ENCODE results near the gene RILPL2. TPM values are rescaled to one million over a fixed set of nuclear protein-coding genes. Genes with fewer than 3 reads are reported as not detected.
"Not testable (repeated sequence)": the region's sequence is repeated elsewhere in the genome, so short reads cannot be mapped to it uniquely, and the experiment has no call there.

RILPL2 gene
- total and polyA plus RNA-seq, 4 donors = 1.7 to 2.9 (median 2.2) TPM

DNA sequence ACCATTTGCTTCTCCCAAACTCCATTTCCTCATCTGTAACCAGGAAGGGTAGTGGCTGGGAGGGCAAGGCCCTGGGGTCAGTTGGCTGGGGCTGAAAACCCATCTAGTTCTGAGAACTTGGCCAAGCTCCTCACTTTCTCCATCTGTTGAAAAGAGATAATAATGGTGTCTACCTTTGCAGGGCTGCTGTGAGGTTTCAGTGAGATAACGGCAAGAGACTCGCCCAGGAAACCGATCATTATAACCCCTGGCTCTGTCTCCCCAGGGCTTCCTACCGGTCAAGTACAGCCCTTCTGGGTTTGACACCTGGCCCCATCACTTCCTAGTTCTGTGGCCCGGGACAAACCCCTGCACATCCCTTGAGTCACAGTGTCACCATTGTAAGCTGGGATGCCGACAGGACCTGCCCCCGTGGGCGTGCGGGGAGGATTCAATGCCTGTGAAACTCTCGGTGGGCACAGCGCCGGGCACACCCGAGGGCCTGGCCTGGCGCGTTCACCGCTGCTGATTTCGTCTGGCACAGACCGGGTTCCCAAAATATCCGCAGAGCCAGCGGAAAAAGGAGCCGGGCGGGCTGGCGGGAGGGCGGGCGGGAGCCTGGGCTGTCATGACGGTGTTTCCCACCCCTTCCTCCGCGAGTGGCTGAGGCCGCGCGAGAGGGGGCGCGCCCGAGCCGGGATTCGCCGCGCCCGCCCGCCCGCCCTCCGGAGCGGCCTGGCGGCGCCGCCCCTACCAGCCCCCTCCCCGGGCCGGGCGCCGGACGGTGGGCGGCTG, 48.1 kb downstream of the RILPL2 start:
- peak overlapping the region; percentile 94 for H3K27ac ChIP-seq (ENCODE audit: low read depth, low read length)
- H3K27me3 ChIP-seq (ENCODE audit: control insufficient read depth, insufficient read depth, low read length) = no peaks in the 10 kb centered on the region
- no peaks in the 10 kb centered on the region for H3K9me3 ChIP-seq (ENCODE audit: control insufficient read depth, insufficient read depth, low read length)
- peak overlapping the region; percentile 85 for H3K4me3 ChIP-seq (ENCODE audit: low read depth, low read length)
- peaks cover 27% of the 10 kb centered on the region for H3K36me3 ChIP-seq (ENCODE audit: control insufficient read depth, insufficient read depth, low read length)
- DNase-seq (ENCODE audit: low read depth in 4 of 6, low spot score in 6 of 6) = peak in 5 of 6 donors; percentile 53 to 93 (median 75)
- WGBS (ENCODE audit: insufficient coverage) = 1% methylated on average over 52 of the region's 52 CpGs
- peaks cover 39% of the 10 kb centered on the region for H3K4me1 ChIP-seq (ENCODE audit: control insufficient read depth, insufficient read depth, low read length)

DNA sequence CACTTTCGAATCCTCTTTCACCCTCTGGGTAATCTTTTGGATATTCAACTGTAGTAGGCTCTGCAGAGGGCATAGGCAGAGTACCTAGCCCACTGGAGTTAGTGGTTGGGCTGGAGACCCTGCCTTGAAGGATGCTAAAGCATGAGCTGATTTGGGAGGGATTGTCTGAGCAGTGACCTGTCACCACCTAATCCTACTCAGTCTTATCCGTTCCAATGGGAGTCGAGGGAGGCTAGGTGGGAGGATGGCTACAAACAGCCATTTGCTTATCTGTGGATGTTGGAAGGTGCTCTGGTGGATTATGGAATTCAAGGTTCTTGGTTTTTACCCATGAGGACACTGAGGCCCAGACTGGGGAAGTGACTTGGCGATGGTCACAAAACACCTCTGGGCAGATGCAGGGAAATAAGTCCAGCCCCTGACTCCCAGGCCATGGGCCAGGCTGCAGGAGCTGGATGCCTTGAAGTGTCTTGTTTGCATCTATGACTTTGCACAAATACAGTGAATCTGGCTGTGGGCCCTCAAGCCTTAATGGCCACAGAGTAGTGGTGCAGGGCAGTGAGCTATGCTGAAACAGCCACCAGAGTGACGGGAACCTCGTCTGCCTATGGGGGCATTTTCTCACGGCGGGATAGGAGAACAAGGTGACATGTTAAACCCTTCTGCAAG, 48.8 kb downstream of the RILPL2 start:
- WGBS (ENCODE audit: insufficient coverage) = 89% methylated on average over 2 of the region's 8 CpGs
- Histone ChIP-seq H3K9me3 (ENCODE audit: control insufficient read depth, insufficient read depth, low read length) (no peaks in the 10 kb centered on the region), H3K27me3 (ENCODE audit: control insufficient read depth, insufficient read depth, low read length) (no peaks in the 10 kb centered on the region), H3K27ac (ENCODE audit: low read depth, low read length) (peak overlapping the region; percentile 94), H3K36me3 (ENCODE audit: control insufficient read depth, insufficient read depth, low read length) (peaks cover 23% of the 10 kb centered on the region), H3K4me1 (ENCODE audit: control insufficient read depth, insufficient read depth, low read length) (peaks cover 44% of the 10 kb centered on the region), H3K4me3 (ENCODE audit: low read depth, low read length) (no peak overlapping the region)
- no peak for DNase-seq (ENCODE audit: low read depth in 4 of 6, low spot score in 6 of 6)

DNA sequence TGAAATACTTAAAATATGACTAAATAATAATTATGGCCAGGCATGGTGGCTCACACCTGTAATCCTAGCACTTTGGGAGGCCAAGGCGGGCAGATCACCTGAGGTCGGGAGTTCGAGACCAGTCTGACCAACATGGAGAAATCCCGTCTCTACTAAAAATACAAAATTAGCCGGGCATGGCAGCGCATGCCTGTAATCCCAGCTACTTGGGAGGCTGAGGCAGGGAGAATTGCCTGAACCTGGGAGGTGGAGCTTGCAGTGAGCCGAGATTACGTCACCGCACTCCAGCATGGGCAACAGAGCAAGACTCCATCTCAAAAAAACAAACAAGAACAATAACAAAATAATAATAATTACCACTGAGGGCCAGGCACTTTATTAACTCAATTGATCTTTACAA, 50.9 kb downstream of the RILPL2 start:
- WGBS (ENCODE audit: insufficient coverage) = 96% methylated on average over 4 of the region's 9 CpGs
- not testable (repeated sequence) for H3K36me3 ChIP-seq (ENCODE audit: control insufficient read depth, insufficient read depth, low read length); DNase-seq (ENCODE audit: low read depth in 4 of 6, low spot score in 6 of 6); H3K27ac ChIP-seq (ENCODE audit: low read depth, low read length); H3K4me3 ChIP-seq (ENCODE audit: low read depth, low read length); H3K27me3 ChIP-seq (ENCODE audit: control insufficient read depth, insufficient read depth, low read length); H3K9me3 ChIP-seq (ENCODE audit: control insufficient read depth, insufficient read depth, low read length)
- H3K4me1 ChIP-seq (ENCODE audit: control insufficient read depth, insufficient read depth, low read length) = peaks cover 40% of the 10 kb centered on the region

DNA sequence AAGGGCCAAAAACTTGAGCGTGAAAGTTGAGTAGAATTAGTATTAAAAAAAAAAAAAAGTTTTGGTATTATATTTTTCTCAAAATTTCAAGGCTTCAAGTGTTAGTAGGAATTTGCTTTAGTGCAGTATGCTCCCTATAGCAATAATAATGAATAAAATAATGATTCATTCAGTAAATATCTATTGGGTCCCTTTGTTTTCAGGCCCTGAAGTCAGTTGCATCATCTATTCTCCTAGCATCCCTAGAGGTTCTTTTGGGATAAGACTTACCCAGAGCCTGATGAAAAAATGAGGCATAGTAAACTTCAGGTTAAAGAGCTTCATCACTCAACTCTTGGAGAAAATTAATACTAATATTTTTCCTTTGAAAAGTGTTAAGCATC, 51.5 kb downstream of the RILPL2 start:
- H3K4me3 ChIP-seq (ENCODE audit: low read depth, low read length) = peak overlapping the region; percentile 67
- no peaks in the 10 kb centered on the region for H3K9me3 ChIP-seq (ENCODE audit: control insufficient read depth, insufficient read depth, low read length)
- H3K36me3 ChIP-seq (ENCODE audit: control insufficient read depth, insufficient read depth, low read length) = peaks cover 4% of the 10 kb centered on the region
- no peak for DNase-seq (ENCODE audit: low read depth in 4 of 6, low spot score in 6 of 6)
- WGBS (ENCODE audit: insufficient coverage) = no CpG with 5 or more reads among the region's 1 CpG
- peak overlapping the region; percentile 84 for H3K27ac ChIP-seq (ENCODE audit: low read depth, low read length)
- H3K27me3 ChIP-seq (ENCODE audit: control insufficient read depth, insufficient read depth, low read length) = no peaks in the 10 kb centered on the region
- H3K4me1 ChIP-seq (ENCODE audit: control insufficient read depth, insufficient read depth, low read length) = peaks cover 34% of the 10 kb centered on the region

DNA sequence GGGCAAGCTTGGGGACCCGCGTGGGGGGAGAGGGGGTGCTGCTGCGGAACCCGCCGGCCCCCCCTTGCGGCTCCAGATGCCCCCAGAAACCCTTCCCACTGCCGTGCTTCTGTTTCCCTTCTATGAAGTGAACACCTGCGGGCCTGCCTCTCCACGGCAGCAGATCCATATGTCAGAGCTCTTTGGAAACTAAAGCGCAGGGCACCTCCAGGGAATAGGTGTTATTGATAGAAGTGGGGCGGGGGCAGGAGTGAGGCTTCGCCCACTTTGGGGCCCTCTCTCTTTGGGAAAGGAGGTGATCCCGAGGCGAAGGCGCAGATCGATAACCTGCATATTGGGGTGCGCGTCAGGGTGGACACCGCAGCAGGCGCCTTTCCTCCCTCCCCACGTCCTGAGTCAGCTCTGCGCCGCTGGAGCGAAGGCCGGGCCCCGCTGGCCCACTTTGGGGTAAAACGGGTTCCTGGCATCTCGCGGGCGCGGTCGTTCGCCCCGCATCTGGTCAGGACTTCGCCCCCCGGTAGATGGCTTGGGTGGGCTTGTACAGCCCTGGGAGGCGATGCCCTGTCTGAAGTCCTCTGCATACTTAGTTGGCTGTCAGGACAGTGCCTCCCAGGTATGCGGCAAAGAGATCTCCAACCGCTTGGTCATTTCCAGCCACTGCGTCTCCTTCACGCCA, 52.0 kb downstream of the RILPL2 start:
- Histone ChIP-seq H3K36me3 (ENCODE audit: control insufficient read depth, insufficient read depth, low read length) (no peaks in the 10 kb centered on the region), H3K4me3 (ENCODE audit: low read depth, low read length) (peak overlapping the region; percentile 67), H3K9me3 (ENCODE audit: control insufficient read depth, insufficient read depth, low read length) (no peaks in the 10 kb centered on the region), H3K4me1 (ENCODE audit: control insufficient read depth, insufficient read depth, low read length) (peaks cover 29% of the 10 kb centered on the region), H3K27ac (ENCODE audit: low read depth, low read length) (peak overlapping the region; percentile 84), H3K27me3 (ENCODE audit: control insufficient read depth, insufficient read depth, low read length) (no peaks in the 10 kb centered on the region)
- DNase-seq (ENCODE audit: low read depth in 4 of 6, low spot score in 6 of 6) = no peak
- 1% methylated on average over 34 of the region's 41 CpGs for WGBS (ENCODE audit: insufficient coverage)

DNA sequence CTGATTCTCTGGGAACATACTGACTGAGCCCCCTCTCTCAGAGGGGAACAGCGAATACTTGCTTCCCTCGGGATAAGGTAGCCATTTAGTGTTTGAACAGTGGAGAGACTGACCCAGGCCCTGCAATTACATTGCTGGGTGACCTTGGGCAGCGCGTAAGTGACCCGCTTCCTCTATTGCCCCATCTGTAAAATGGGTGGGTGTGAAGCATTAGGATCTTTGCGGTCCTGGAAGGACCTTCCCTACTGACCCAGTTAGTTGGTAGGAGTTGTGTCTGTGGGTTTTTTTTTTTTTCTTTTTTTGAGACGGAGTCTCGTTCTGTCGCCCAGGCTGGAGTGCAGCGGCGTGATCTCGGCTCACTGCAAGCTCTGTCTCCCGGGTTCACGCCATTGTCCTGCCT, 53.8 kb downstream of the RILPL2 start:
- Histone ChIP-seq H3K9me3 (ENCODE audit: control insufficient read depth, insufficient read depth, low read length) (no peaks in the 10 kb centered on the region), H3K4me1 (ENCODE audit: control insufficient read depth, insufficient read depth, low read length) (peaks cover 22% of the 10 kb centered on the region), H3K4me3 (ENCODE audit: low read depth, low read length) (no peak overlapping the region), H3K36me3 (ENCODE audit: control insufficient read depth, insufficient read depth, low read length) (no peaks in the 10 kb centered on the region), H3K27ac (ENCODE audit: low read depth, low read length) (no peak overlapping the region), H3K27me3 (ENCODE audit: control insufficient read depth, insufficient read depth, low read length) (no peaks in the 10 kb centered on the region)
- no peak for DNase-seq (ENCODE audit: low read depth in 4 of 6, low spot score in 6 of 6)
- 64% methylated on average over 5 of the region's 14 CpGs for WGBS (ENCODE audit: insufficient coverage)

DNA sequence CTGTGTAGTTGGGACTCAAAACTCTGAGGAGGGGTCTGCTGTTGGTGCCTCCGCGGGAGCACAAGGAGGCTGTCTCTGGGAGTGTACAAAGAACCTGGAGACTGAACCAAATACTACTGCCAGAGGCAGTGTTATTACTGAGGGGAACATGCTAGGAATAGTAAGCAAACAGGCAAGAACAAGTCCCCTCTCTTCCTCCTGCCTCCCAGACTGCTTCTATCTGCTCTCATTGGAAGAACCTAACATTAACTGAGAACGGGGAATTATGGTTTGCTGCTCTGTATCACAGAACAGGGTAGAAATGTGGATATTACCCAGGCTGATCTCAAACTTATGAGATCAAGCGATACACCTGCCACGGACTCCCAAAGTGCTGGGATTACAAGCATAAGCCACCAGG, 57.1 kb downstream of the RILPL2 start:
- no CpG with 5 or more reads among the region's 5 CpGs for WGBS (ENCODE audit: insufficient coverage)

DNA sequence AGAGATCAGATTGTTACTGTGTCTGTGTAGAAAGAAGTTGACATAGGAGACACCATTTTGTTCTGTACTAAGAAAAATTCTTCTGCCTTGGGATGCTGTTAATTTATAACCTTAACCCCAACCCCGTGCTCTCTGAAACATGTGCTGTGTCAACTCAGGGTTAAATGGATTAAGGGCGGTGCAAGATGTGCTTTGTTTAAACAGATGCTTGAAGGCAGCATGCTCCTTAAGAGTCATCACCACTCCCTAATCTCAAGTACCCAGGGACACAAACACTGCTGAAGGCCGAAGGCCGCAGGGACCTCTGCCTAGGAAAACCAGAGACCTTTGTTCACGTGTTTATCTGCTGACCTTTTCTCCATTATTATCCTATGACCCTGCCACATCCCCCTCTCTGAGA, 64.1 kb downstream of the RILPL2 start:
- H3K36me3 ChIP-seq (ENCODE audit: control insufficient read depth, insufficient read depth, low read length); H3K4me3 ChIP-seq (ENCODE audit: low read depth, low read length); DNase-seq (ENCODE audit: low read depth in 4 of 6, low spot score in 6 of 6); H3K27me3 ChIP-seq (ENCODE audit: control insufficient read depth, insufficient read depth, low read length); H3K9me3 ChIP-seq (ENCODE audit: control insufficient read depth, insufficient read depth, low read length); H3K4me1 ChIP-seq (ENCODE audit: control insufficient read depth, insufficient read depth, low read length); H3K27ac ChIP-seq (ENCODE audit: low read depth, low read length): not testable (repeated sequence)
- WGBS (ENCODE audit: insufficient coverage) = no CpG with 5 or more reads among the region's 5 CpGs

More for the DNA sequence above, 57.1 kb downstream of the RILPL2 start:
- Histone ChIP-seq H3K4me3 (ENCODE audit: low read depth, low read length) (no peak overlapping the region), H3K27me3 (ENCODE audit: control insufficient read depth, insufficient read depth, low read length) (no peaks in the 10 kb centered on the region), H3K9me3 (ENCODE audit: control insufficient read depth, insufficient read depth, low read length) (no peaks in the 10 kb centered on the region), H3K27ac (ENCODE audit: low read depth, low read length) (peak overlapping the region; percentile 47), H3K4me1 (ENCODE audit: control insufficient read depth, insufficient read depth, low read length) (peaks cover 13% of the 10 kb centered on the region), H3K36me3 (ENCODE audit: control insufficient read depth, insufficient read depth, low read length) (no peaks in the 10 kb centered on the region)
- DNase-seq (ENCODE audit: low read depth in 4 of 6, low spot score in 6 of 6) = no peak

DNA sequence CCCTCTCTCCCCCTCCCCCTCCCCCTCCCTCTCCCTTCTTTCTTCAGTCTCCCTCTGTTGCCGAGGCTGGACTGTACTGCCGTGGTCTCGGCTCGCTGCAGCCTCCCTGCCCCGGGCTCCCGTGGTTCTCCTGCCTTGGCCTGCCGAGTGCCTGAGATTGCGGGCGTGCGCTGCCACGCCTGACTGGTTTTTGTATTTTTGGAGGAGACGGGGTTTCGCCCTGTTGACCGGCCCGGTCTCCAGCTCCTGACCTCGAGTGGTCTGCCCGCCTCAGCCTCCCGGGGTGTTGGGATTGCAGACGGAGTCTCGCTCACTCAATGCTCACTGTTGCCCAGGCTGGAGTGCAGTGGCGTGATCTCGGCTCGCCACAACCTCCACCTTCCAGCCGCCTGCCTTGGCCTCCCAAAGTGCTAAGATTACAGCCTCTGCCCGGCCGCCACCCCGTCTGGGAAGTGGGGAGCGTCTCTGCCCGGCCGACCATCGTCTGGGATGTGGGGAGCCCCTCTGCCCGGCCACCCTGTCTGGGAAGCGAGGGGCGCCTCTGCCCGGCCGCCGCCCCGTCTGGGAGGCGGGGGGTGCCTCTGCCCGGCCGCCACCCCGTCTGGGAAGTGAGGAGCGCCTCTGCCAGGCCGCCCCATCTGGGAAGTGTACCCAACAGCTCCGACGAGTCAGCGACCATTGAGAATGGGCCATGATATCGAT, 64.7 kb downstream of the RILPL2 start:
- not testable (repeated sequence) for H3K27ac ChIP-seq (ENCODE audit: low read depth, low read length); H3K4me1 ChIP-seq (ENCODE audit: control insufficient read depth, insufficient read depth, low read length); DNase-seq (ENCODE audit: low read depth in 4 of 6, low spot score in 6 of 6); H3K27me3 ChIP-seq (ENCODE audit: control insufficient read depth, insufficient read depth, low read length); H3K4me3 ChIP-seq (ENCODE audit: low read depth, low read length); H3K9me3 ChIP-seq (ENCODE audit: control insufficient read depth, insufficient read depth, low read length); H3K36me3 ChIP-seq (ENCODE audit: control insufficient read depth, insufficient read depth, low read length)
- 89% methylated on average over 33 of the region's 48 CpGs for WGBS (ENCODE audit: insufficient coverage)
